ENCODE results near the gene CAMK2D.
A peak's percentile ranks its signal among the peaks of the same experiment; 100 is the strongest.

DNA sequence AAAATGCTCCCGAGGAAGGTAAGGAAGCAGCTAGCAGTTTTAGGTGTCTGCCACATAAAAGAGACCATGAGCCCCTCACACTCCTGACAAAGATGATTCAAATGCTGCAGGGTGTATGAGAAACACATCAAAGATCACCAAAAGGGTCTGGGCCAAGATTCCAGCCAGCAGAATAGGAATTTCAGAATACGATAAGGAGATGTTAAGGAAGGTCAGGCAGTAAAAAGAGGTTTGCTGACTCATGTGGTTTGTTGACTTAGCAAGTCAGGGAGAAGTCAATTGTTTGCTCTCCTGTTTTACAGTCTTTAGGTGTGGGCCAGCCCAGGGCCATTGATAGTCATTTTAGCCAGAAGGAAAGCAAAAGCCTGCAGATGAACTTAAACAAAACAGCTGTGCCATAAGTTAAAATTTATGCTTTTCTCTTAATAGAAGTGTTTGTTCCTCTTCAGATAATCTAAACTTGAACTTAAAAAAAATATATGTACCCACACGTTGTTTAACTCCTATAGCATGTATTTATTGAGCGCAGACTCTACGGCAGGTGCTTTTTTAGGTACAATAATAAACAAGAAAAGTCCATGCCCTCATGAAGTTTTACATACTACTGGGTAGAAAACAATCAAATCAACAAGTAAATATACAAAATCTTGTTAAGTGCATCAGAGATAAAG is 115.6 kb downstream of the CAMK2D start:
- TF ChIP-seq, protein P1, sequence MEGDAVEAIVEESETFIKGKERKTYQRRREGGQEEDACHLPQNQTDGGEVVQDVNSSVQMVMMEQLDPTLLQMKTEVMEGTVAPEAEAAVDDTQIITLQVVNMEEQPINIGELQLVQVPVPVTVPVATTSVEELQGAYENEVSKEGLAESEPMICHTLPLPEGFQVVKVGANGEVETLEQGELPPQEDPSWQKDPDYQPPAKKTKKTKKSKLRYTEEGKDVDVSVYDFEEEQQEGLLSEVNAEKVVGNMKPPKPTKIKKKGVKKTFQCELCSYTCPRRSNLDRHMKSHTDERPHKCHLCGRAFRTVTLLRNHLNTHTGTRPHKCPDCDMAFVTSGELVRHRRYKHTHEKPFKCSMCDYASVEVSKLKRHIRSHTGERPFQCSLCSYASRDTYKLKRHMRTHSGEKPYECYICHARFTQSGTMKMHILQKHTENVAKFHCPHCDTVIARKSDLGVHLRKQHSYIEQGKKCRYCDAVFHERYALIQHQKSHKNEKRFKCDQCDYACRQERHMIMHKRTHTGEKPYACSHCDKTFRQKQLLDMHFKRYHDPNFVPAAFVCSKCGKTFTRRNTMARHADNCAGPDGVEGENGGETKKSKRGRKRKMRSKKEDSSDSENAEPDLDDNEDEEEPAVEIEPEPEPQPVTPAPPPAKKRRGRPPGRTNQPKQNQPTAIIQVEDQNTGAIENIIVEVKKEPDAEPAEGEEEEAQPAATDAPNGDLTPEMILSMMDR (IDR thresholded peaks at IDR 0.05; ENCODE audit: low read depth, low read length, missing input control), result no peak
- TF ChIP-seq YY1 (IDR thresholded peaks at IDR 0.05), result peak; percentile 65
- TF ChIP-seq, protein P2, sequence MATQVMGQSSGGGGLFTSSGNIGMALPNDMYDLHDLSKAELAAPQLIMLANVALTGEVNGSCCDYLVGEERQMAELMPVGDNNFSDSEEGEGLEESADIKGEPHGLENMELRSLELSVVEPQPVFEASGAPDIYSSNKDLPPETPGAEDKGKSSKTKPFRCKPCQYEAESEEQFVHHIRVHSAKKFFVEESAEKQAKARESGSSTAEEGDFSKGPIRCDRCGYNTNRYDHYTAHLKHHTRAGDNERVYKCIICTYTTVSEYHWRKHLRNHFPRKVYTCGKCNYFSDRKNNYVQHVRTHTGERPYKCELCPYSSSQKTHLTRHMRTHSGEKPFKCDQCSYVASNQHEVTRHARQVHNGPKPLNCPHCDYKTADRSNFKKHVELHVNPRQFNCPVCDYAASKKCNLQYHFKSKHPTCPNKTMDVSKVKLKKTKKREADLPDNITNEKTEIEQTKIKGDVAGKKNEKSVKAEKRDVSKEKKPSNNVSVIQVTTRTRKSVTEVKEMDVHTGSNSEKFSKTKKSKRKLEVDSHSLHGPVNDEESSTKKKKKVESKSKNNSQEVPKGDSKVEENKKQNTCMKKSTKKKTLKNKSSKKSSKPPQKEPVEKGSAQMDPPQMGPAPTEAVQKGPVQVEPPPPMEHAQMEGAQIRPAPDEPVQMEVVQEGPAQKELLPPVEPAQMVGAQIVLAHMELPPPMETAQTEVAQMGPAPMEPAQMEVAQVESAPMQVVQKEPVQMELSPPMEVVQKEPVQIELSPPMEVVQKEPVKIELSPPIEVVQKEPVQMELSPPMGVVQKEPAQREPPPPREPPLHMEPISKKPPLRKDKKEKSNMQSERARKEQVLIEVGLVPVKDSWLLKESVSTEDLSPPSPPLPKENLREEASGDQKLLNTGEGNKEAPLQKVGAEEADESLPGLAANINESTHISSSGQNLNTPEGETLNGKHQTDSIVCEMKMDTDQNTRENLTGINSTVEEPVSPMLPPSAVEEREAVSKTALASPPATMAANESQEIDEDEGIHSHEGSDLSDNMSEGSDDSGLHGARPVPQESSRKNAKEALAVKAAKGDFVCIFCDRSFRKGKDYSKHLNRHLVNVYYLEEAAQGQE (IDR thresholded peaks at IDR 0.05), result no peak
- TF ChIP-seq RAD21 (IDR thresholded peaks at IDR 0.05), result no peak
- no peak for TF ChIP-seq TAF1 (conservative IDR thresholded peaks at IDR 0.05)
- TF ChIP-seq, protein P3, sequence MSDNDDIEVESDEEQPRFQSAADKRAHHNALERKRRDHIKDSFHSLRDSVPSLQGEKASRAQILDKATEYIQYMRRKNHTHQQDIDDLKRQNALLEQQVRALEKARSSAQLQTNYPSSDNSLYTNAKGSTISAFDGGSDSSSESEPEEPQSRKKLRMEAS (IDR thresholded peaks at IDR 0.05), result no peak
